CD4-positive, alpha-beta T cell (primary cell): ENCODE results near the gene EIF2AK3. TPM values are rescaled to one million over a fixed set of nuclear protein-coding genes. Genes with fewer than 3 reads are reported as not detected.

Experiments
- ATAC-seq: fragments of 200-7000 bp; cut with Tn5 transposase; one replicate; pipeline ENCODE4 v1.10.0; 2022; ENCODE audit warnings: mild to moderate bottlenecking; ENCODE audit not compliant: poor library complexity
- CTCF ChIA-PET: fragments of 350-600 bp; sonication (Branson Sonifier 250); formaldehyde crosslinking; loops from one replicate; lab custom pipeline; 2021; ENCODE audit warnings: antibody characterized with exemption, inconsistent platforms; lab: Charles Lee
- POLR2A ChIA-PET: fragments of 350-600 bp; sonication (Branson Sonifier 250); formaldehyde crosslinking; loops from one replicate; lab custom pipeline; 2021; ENCODE audit warnings: antibody characterized with exemption, inconsistent platforms; lab: Charles Lee
- DNase-seq, 14 experiments: peaks; one replicate each; pipeline ENCODE4 v3.0.0-alpha.2; 2013 to 2020; ENCODE audit warnings: mixed read lengths in 2 of 14
- H3K27ac ChIP-seq, 2 donors: one replicate each; pipeline versions ENCODE4 v1.5.1 to v1.7.0; 2013; ENCODE audit warnings: low read length in 2 of 2, low read depth in 1 of 2, mild to moderate bottlenecking in 1 of 2
- H3K27me3 ChIP-seq, 2 experiments: 1 replicate in 1 of 2; 2 replicates in 1 of 2; pipeline versions ENCODE4 v1.6.1 to v1.7.0; 2013; ENCODE audit warnings: low read length in 2 of 2, control low read depth in 1 of 2, mild to moderate bottlenecking in 1 of 2, moderate library complexity in 1 of 2; ENCODE audit not compliant: insufficient read depth in 2 of 2, control insufficient read depth in 1 of 2
- H3K36me3 ChIP-seq: one replicate; pipeline ENCODE4 v1.6.1; 2013; ENCODE audit warnings: low read length, control low read depth; ENCODE audit not compliant: insufficient read depth
- H3K4me1 ChIP-seq: one replicate; pipeline ENCODE4 v1.6.1; 2013; ENCODE audit warnings: low read length, control low read depth; ENCODE audit not compliant: insufficient read depth
- H3K4me3 ChIP-seq: one replicate; pipeline ENCODE4 v1.5.1; 2013; ENCODE audit warnings: mild to moderate bottlenecking, low read length, moderate library complexity
- H3K9me3 ChIP-seq, 2 experiments: 1 replicate in 1 of 2; 2 replicates in 1 of 2; pipeline versions ENCODE4 v1.6.1 to v1.7.0; 2013; ENCODE audit warnings: low read length in 2 of 2, mild to moderate bottlenecking in 2 of 2, control low read depth in 1 of 2, moderate library complexity in 1 of 2; ENCODE audit not compliant: control insufficient read depth in 1 of 2, insufficient read depth in 1 of 2
- H3K27ac Mint-ChIP-seq: one replicate; pipeline ENCODE4 v1.8.0; 2020; ENCODE audit warnings: mixed read lengths
- H3K27me3 Mint-ChIP-seq: one replicate; pipeline ENCODE4 v1.8.0; 2021; ENCODE audit warnings: mixed read lengths
- H3K36me3 Mint-ChIP-seq: one replicate; pipeline ENCODE4 v1.8.0; 2021; ENCODE audit warnings: low read depth, mixed read lengths
- H3K4me1 Mint-ChIP-seq: one replicate; pipeline ENCODE4 v1.8.0; 2021; ENCODE audit warnings: low read depth, mixed read lengths
- H3K4me3 Mint-ChIP-seq: one replicate; pipeline ENCODE4 v1.8.0; 2020; ENCODE audit warnings: mild to moderate bottlenecking, mixed read lengths
- H3K9me3 Mint-ChIP-seq: one replicate; pipeline ENCODE4 v1.8.0; 2020; ENCODE audit warnings: mixed read lengths
- CTCF ChIP-seq: fragments of 200-600 bp; IDR thresholded peaks from one replicate; pipeline ENCODE4 v1.8.0; 2022; ENCODE audit warnings: antibody characterized with exemption, mild to moderate bottlenecking
- intact Hi-C, 2 experiments: fragments of 100-400 bp; cut with DNase I in 1 of 2; cut with micrococcal nuclease in 1 of 2; formaldehyde crosslinking; loops; one replicate each; pipeline versions ENCODE4 v1.15.1 to v1.9.0; 2023 to 2025; cut with DNase I, micrococcal nuclease
- total RNA-seq, 174 experiments: library from RNA in 2 of 174; stranded (reverse) in 2 of 174; gene quantifications; one replicate each; pipeline ENCODE4 v1.2.3 and lab custom pipeline; 2021 to 2026

Gene EIF2AK3
- total RNA-seq, 2 experiments from 2014 or later = 30.6 to 37.0 TPM

GRCh38 chr2:88636026-88636425, 8.8 kb upstream of the EIF2AK3 start:
- Mint-ChIP-seq H3K4me1 (no peaks in the 10 kb centered on the region), H3K36me3 (no peaks in the 10 kb centered on the region), H3K9me3 (no peaks in the 10 kb centered on the region), H3K27me3 (peaks cover 17% of the 10 kb centered on the region), H3K27ac (no peak overlapping the region), H3K4me3 (no peak overlapping the region)
- no peak overlapping the region for H3K4me3 ChIP-seq
- ChIA-PET CTCF (interaction anchor here (1.4 kb wide), 1 partner anchor 36 kb away, joined by 5 read pairs; no protein-coding TSS in a partner anchor), POLR2A (interaction anchor here (1.2 kb wide), 1 partner anchor 8 kb away, joined by 3 read pairs; no protein-coding TSS in a partner anchor)
- DNase-seq (no peak), ATAC-seq (no peak)
- no peaks in the 10 kb centered on the region for H3K36me3 ChIP-seq
- intact Hi-C loops = no loop called here
- no peaks in the 10 kb centered on the region for H3K4me1 ChIP-seq
- H3K27ac ChIP-seq = no peak overlapping the region
- no peaks in the 10 kb centered on the region for H3K27me3 ChIP-seq
- no peak for TF ChIP-seq CTCF
- H3K9me3 ChIP-seq = peaks cover 0 to 8% of the 10 kb centered on the region in 2 experiments

- H3K27me3 ChIP-seq = no peaks in the 10 kb centered on the region
- DNase-seq (no peak), ATAC-seq (no peak)
- no peak overlapping the region for H3K4me3 ChIP-seq
- ChIA-PET POLR2A (no interaction called here), CTCF (interaction anchor here (0.7 to 1.4 kb wide), 3 partner anchors 12 to 59 kb away, joined by 3 to 4 read pairs (median 3); partner anchors contain the start of gene RPIA)
- no peaks in the 10 kb centered on the region for H3K9me3 ChIP-seq
- no peak overlapping the region for H3K27ac ChIP-seq
- no peaks in the 10 kb centered on the region for H3K36me3 ChIP-seq
- no peak overlapping the region for H3K27ac Mint-ChIP-seq
- no peak for TF ChIP-seq CTCF
- H3K4me1 ChIP-seq = peaks cover 10% of the 10 kb centered on the region
- H3K4me3 Mint-ChIP-seq = no peak overlapping the region
- intact Hi-C loops = no loop called here
- peaks cover 5% of the 10 kb centered on the region for H3K4me1 Mint-ChIP-seq
- H3K9me3 Mint-ChIP-seq = no peaks in the 10 kb centered on the region
- H3K36me3 Mint-ChIP-seq = no peaks in the 10 kb centered on the region
- peaks cover 12% of the 10 kb centered on the region for H3K27me3 Mint-ChIP-seq
These were observed 5.3 kb upstream of the EIF2AK3 start for GRCh38 chr2:88632569-88632968.

GRCh38 chr2:88628571-88628939, 1.3 kb upstream of the EIF2AK3 start:
- TF ChIP-seq CTCF = no peak
- ChIA-PET POLR2A (interaction anchor here (0.8 to 3.5 kb wide), 8 partner anchors 12 to 123 kb away, joined by 3 to 55 read pairs (median 6); partner anchors contain the start of gene RPIA), CTCF (interaction anchor here (1.9 to 2.4 kb wide), 2 partner anchors 43 to 63 kb away, joined by 8 to 9 read pairs; partner anchors contain the start of gene RPIA)
- H3K36me3 Mint-ChIP-seq = peaks cover 3% of the 10 kb centered on the region
- no peak overlapping the region for H3K27ac Mint-ChIP-seq
- Histone ChIP-seq H3K4me3 (peak overlapping the region; percentile 80), H3K9me3 (no peaks in the 10 kb centered on the region), H3K4me1 (peaks cover 30% of the 10 kb centered on the region), H3K36me3 (no peaks in the 10 kb centered on the region), H3K27me3 (no peaks in the 10 kb centered on the region), H3K27ac (peak overlapping the region; percentile 91 to 97)
- no peaks in the 10 kb centered on the region for H3K9me3 Mint-ChIP-seq
- DNase-seq = no peak
- no peaks in the 10 kb centered on the region for H3K27me3 Mint-ChIP-seq
- H3K4me3 Mint-ChIP-seq = peak overlapping the region; percentile 59
- intact Hi-C loops = loop anchor here (1.0 to 5.0 kb wide), 3 partner anchors 36 to 611 kb away; partner anchors contain the start of genes RNU2-63P (in 1 of the 2) and RPIA (in 1 of the 2)
- peaks cover 10% of the 10 kb centered on the region for H3K4me1 Mint-ChIP-seq
- no peak for ATAC-seq
